ENCODE measurements around the gene FMN2.

Gene FMN2

GRCh38 chr1:240091614-240092300 lies at the start of gene FMN2:
Gene FMN2, plus strand, starts transcription at chr1:240091883. Its CDS starts 227 bp downstream, at chr1:240092110.
- DNase-seq (ENCODE audit: low read depth) = no peak
- no peak within 1 kb of the TSS for H3K4me3 ChIP-seq (ENCODE audit: low read depth, low read length)
- TF ChIP-seq CTCF (IDR thresholded peaks at IDR 0.05; ENCODE audit: control insufficient read depth, extremely low read depth, insufficient read depth) = no peak

DNA sequence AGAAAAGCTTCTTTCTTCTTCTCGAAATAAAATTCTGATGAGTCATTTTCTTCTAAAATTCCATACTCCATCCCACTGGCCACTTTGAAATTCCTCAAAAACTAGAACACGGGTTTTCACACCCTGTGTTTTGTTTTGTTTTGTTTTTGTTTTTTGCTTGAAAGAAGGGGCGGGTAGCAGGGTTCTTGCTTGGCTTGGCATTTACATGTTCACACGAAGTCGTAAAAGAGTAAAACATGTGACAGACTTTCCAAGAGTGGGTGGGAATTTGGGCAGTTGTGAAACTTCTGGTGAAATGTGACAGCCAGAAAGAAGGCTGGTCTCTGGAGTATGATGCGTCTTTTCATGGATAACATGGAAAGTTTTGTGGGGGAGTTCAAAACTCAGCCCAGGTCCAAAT lies 47.1 kb upstream of the FMN2 start:
- TF ChIP-seq CTCF (IDR thresholded peaks at IDR 0.05; ENCODE audit: control insufficient read depth, extremely low read depth, insufficient read depth) = no peak
- no peak for DNase-seq (ENCODE audit: low read depth)
- no peak overlapping the region for H3K4me3 ChIP-seq (ENCODE audit: low read depth, low read length)

GRCh38 chr1:240046000-240046399 lies 45.7 kb upstream of the FMN2 start:
- no peak overlapping the region for H3K4me3 ChIP-seq (ENCODE audit: low read depth, low read length)
- no peak for TF ChIP-seq CTCF (IDR thresholded peaks at IDR 0.05; ENCODE audit: control insufficient read depth, extremely low read depth, insufficient read depth)
- no peak for DNase-seq (ENCODE audit: low read depth)

GRCh38 chr1:240054109-240054701 lies 37.5 kb upstream of the FMN2 start:
- TF ChIP-seq CTCF (IDR thresholded peaks at IDR 0.05; ENCODE audit: control insufficient read depth, extremely low read depth, insufficient read depth) = no peak
- DNase-seq (ENCODE audit: low read depth) = no peak
- H3K4me3 ChIP-seq (ENCODE audit: low read depth, low read length) = no peak overlapping the region

GRCh38 chr1:240055936-240056335 lies 35.7 kb upstream of the FMN2 start:
- no peak for TF ChIP-seq CTCF (IDR thresholded peaks at IDR 0.05; ENCODE audit: control insufficient read depth, extremely low read depth, insufficient read depth)
- H3K4me3 ChIP-seq (ENCODE audit: low read depth, low read length) = no peak overlapping the region
- DNase-seq (ENCODE audit: low read depth) = no peak

DNA sequence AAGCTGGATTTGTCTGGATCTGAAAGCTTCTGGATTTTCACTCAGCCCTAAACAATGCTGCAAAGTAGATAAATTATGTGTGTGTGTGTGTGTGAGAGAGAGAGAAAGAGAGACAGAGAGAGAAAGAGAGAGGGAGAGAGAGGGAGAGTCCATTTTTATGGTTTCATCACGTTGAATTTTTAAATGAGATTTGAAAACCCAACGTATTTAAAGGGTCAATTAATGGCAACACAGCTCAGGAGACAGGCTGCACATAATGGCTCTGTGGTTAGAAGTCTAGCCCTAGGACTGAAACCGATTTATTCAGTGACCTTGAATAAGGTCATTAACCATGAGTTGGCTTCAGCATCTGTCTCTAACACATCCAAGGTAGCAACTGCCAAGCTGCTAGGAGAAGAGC lies 35.3 kb upstream of the FMN2 start:
- no peak overlapping the region for H3K4me3 ChIP-seq (ENCODE audit: low read depth, low read length)
- TF ChIP-seq CTCF (IDR thresholded peaks at IDR 0.05; ENCODE audit: control insufficient read depth, extremely low read depth, insufficient read depth) = no peak
- no peak for DNase-seq (ENCODE audit: low read depth)

GRCh38 chr1:240058049-240058448 lies 33.6 kb upstream of the FMN2 start:
- no peak overlapping the region for H3K4me3 ChIP-seq (ENCODE audit: low read depth, low read length)
- no peak for DNase-seq (ENCODE audit: low read depth)
- TF ChIP-seq CTCF (IDR thresholded peaks at IDR 0.05; ENCODE audit: control insufficient read depth, extremely low read depth, insufficient read depth) = no peak

All from LNCaP clone FGC (cell line).